ENCODE measurements around the gene AKNA.
A peak's percentile ranks its signal among the peaks of the same experiment; 100 is the strongest.

AKNA gene

GRCh38 chr9:114348261-114348905 lies 39.4 kb downstream of the AKNA start:
- Histone ChIP-seq H3K9me3 (no peaks in the 10 kb centered on the region), H3K4me3 (no peak overlapping the region), H3K4me1 (peaks cover 0 to 38% (median 19%) of the 10 kb centered on the region in 4 donors), H3K27ac (peak overlapping the region; percentile 72 to 79), H3K27me3 (no peaks in the 10 kb centered on the region), H3K36me3 (peaks cover 66 to 98% (median 89%) of the 10 kb centered on the region in 3 donors)
- DNase-seq = no peak
- intact Hi-C loops (cut with DNase I; ENCODE audit: low total_unique reads) = loop anchor here (2.0 kb wide), 1 partner anchor 38 kb away; the partner anchor contains the start of gene AKNA
- no peak for TF ChIP-seq CTCF (IDR thresholded peaks at IDR 0.05)

GRCh38 chr9:114347675-114348074 lies 40.1 kb downstream of the AKNA start:
- TF ChIP-seq CTCF (IDR thresholded peaks at IDR 0.05) = no peak
- DNase-seq = no peak
- Histone ChIP-seq H3K36me3 (peaks cover 70 to 98% (median 89%) of the 10 kb centered on the region in 3 donors), H3K27me3 (no peaks in the 10 kb centered on the region), H3K27ac (peak overlapping the region in 1 of 2 donors; percentile 79), H3K4me1 (peaks cover 0 to 37% (median 19%) of the 10 kb centered on the region in 4 donors), H3K4me3 (no peak overlapping the region), H3K9me3 (no peaks in the 10 kb centered on the region)
- intact Hi-C loops (cut with DNase I; ENCODE audit: low total_unique reads) = loop anchor here (2.0 kb wide), 1 partner anchor 39 kb away; the partner anchor contains the start of gene AKNA

GRCh38 chr9:114346146-114346545 lies 41.6 kb downstream of the AKNA start:
- no peaks in the 10 kb centered on the region for H3K27me3 ChIP-seq
- H3K4me3 ChIP-seq = no peak overlapping the region
- TF ChIP-seq CTCF (IDR thresholded peaks at IDR 0.05) = no peak
- peaks cover 86 to 100% (median 92%) of the 10 kb centered on the region in 3 donors for H3K36me3 ChIP-seq
- H3K27ac ChIP-seq = no peak overlapping the region
- H3K4me1 ChIP-seq = peaks cover 0 to 29% (median 19%) of the 10 kb centered on the region in 4 donors
- H3K9me3 ChIP-seq = no peaks in the 10 kb centered on the region
- intact Hi-C loops (cut with DNase I; ENCODE audit: low total_unique reads) = no loop called here
- no peak for DNase-seq

GRCh38 chr9:114345493-114346065 lies 42.2 kb downstream of the AKNA start:
- TF ChIP-seq CTCF (IDR thresholded peaks at IDR 0.05) = no peak
- intact Hi-C loops (cut with DNase I; ENCODE audit: low total_unique reads) = no loop called here
- no peak for DNase-seq
- Histone ChIP-seq H3K27ac (no peak overlapping the region), H3K4me1 (peaks cover 0 to 27% (median 18%) of the 10 kb centered on the region in 4 donors), H3K9me3 (no peaks in the 10 kb centered on the region), H3K36me3 (peaks cover 86 to 100% (median 92%) of the 10 kb centered on the region in 3 donors), H3K27me3 (no peaks in the 10 kb centered on the region), H3K4me3 (no peak overlapping the region)

GRCh38 chr9:114344692-114345091 lies 43.1 kb downstream of the AKNA start:
- intact Hi-C loops (cut with DNase I; ENCODE audit: low total_unique reads) = no loop called here
- Histone ChIP-seq H3K27ac (no peak overlapping the region), H3K36me3 (peaks cover 86 to 100% (median 92%) of the 10 kb centered on the region in 3 donors), H3K9me3 (no peaks in the 10 kb centered on the region), H3K4me3 (no peak overlapping the region), H3K4me1 (peaks cover 0 to 18% (median 13%) of the 10 kb centered on the region in 4 donors), H3K27me3 (no peaks in the 10 kb centered on the region)
- no peak for TF ChIP-seq CTCF (IDR thresholded peaks at IDR 0.05)
- no peak for DNase-seq

Data from tibial artery (tissue), 4 donors.